Measurements from ENCODE around the gene TRERF1.

DNA sequence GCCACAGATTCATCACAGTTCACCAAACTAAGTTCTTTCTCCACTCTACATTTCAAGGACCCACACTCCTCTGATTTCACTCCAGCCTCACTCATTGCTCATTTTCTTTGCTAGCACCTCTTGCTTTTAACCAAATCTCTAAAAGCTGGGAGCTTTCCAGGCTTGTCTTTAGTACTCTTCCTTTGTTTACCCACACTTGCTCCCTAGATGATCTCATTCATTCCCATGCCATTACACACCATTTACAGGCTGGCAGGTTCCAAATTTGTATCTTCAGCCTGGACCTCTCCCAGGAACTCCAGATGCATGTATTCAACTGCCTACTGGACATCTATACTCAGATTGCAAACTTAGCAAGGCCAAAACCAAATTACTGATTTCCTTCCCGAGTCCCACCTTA, 251.7 kb downstream of the TRERF1 start:
- TF ChIP-seq POLR2A (IDR thresholded peaks at IDR 0.05) = no peak
- TF ChIP-seq, protein P1, sequence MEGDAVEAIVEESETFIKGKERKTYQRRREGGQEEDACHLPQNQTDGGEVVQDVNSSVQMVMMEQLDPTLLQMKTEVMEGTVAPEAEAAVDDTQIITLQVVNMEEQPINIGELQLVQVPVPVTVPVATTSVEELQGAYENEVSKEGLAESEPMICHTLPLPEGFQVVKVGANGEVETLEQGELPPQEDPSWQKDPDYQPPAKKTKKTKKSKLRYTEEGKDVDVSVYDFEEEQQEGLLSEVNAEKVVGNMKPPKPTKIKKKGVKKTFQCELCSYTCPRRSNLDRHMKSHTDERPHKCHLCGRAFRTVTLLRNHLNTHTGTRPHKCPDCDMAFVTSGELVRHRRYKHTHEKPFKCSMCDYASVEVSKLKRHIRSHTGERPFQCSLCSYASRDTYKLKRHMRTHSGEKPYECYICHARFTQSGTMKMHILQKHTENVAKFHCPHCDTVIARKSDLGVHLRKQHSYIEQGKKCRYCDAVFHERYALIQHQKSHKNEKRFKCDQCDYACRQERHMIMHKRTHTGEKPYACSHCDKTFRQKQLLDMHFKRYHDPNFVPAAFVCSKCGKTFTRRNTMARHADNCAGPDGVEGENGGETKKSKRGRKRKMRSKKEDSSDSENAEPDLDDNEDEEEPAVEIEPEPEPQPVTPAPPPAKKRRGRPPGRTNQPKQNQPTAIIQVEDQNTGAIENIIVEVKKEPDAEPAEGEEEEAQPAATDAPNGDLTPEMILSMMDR (IDR thresholded peaks at IDR 0.05) = no peak
- no peak for TF ChIP-seq EP300 (IDR thresholded peaks at IDR 0.05; ENCODE audit: low read depth)
- TF ChIP-seq POLR2AphosphoS5 (IDR thresholded peaks at IDR 0.05) = peak in 2 of 3 donors; percentile 30 to 61

Data from transverse colon (tissue), 4 donors.